ENCODE data around the gene TNFAIP8L3.
"Not testable (repeated sequence)": the region's sequence is repeated elsewhere in the genome, so short reads cannot be mapped to it uniquely, and the experiment has no call there.

The TNFAIP8L3 gene

GRCh38 chr15:51094606-51095569 lies at the start of gene TNFAIP8L3:
Gene TNFAIP8L3 (minus strand): TSS chr15:51094906. CDS start chr15:51094595, 311 bp downstream.
- DNase-seq, result peak; percentile 48

- no peak for DNase-seq
These were observed 49.4 kb upstream of the TNFAIP8L3 start for GRCh38 chr15:51144021-51144532.

DNA sequence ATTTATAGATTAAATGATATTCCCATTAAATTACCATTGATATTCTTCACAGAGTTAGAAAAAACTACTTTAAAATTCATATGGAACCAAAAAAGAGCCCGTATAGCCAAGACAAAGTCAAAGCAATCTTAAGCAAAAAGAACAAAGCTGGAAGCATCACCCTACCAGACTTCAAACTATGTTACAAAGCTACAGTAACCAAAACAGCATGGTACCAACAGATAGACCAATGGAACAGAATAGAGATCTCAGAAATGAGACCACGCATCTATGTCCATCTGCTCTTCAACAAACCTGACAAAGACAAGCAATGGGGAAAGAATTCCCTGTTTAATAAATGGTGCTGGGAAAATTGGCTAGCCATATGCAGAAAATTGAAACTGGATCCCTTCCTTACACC lies 45.6 kb upstream of the TNFAIP8L3 start:
- not testable (repeated sequence) for DNase-seq

- DNase-seq, result no peak
These were observed 44.4 kb upstream of the TNFAIP8L3 start for GRCh38 chr15:51139091-51139490.

DNA sequence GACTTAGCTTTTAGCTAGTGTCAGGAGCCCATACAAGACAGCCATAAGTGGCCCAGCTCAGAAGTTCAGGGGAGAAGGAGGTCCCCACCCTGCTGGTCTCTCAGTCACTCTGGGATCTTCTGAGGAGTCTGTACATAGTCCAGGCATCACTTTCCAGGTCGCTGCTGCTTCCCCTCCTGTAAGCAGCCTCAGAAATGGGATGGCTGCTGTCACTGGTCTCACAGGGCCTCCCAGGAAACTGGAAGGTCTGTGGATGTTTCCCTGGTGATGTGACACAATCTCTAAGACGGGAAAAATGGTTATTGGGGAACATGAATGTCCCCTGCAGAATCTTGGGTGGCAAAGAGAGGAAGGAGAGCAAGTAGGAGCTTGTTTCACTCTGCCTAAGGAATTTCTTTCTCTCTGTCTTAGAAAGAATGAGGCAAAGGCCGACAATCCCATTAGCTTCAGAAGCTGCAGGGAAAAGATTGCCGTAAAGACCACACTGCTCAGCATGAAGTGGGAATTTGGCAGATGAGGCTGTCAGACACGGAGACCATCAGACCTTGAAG lies 43.2 kb upstream of the TNFAIP8L3 start:
- no peak for DNase-seq

- no peak for DNase-seq
These were observed 42.3 kb upstream of the TNFAIP8L3 start for GRCh38 chr15:51137024-51137423.

GRCh38 chr15:51135276-51135675 lies 40.6 kb upstream of the TNFAIP8L3 start:
- DNase-seq, result no peak

GRCh38 chr15:51134416-51135199 lies 39.9 kb upstream of the TNFAIP8L3 start:
- no peak for DNase-seq

GRCh38 chr15:51133140-51133765 lies 38.5 kb upstream of the TNFAIP8L3 start:
- DNase-seq, result no peak

DNA sequence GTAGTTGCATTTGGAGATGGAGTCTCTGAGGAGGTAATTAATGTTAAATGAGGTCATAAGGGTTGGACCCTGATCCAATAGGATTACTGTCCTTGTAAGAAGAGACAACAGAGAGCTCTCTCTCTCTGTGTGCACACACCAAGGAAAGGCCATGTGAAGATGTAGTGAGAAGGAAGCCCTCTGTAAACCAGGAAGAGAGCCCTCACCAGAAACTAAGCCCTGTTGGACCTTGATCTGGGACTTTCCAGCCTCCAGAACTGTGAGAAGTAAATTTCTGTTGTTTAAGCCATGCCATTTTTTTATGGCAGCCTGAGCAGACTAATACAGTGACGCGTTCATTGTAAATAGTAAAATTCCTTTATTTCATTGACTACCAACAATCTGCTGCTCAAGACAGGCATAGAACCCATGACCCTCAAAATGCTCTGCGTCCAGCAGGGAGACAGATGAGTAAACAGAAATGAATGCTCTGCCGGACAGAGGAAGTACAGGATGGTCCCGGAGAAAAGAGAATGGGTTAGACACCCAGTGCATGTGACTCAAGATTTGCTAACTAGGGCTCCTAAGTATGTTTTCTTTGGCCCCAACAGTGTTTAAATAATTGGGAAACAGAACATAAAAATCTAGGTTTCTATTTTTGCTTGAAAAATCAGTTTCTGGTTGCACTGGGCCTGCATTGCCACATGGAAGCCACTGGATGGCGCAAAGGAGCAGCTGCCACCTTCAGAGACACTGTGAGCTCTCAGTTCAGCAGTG lies 37.9 kb upstream of the TNFAIP8L3 start:
- DNase-seq, result no peak

DNA sequence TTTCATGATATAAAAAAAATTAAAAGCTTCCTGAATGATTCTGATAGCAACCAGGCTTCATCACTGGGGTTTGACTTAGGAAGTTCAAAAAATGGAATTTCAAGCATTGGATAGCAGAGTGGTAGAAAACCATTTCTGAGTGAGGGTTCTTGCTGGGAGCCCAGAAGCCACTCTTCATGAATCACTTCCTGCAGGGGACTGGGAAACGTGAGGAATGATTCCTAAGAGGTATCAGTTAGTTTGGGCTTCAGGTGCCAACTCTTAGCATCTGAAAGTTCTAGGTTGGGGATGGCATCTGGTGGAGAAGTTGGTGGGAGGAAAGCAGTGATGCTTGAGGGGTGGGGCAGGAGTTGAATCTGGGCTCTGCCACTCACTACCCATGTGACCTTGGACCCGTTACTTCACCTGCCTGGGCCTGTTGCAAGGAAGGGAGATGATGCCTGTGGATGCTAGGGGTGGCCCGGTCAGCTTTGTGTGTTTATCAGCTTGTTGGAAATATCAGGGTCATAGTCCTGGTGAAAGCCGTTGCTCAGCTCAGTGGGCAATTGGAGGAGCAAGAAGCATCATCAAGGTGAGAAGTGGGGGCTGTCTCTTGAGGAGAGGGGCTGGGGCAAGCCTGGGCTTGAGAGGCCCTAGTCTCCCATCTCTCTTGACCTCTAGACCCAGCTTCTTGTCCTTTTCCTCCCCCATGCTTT lies 37.0 kb upstream of the TNFAIP8L3 start:
- DNase-seq, result no peak

DNA sequence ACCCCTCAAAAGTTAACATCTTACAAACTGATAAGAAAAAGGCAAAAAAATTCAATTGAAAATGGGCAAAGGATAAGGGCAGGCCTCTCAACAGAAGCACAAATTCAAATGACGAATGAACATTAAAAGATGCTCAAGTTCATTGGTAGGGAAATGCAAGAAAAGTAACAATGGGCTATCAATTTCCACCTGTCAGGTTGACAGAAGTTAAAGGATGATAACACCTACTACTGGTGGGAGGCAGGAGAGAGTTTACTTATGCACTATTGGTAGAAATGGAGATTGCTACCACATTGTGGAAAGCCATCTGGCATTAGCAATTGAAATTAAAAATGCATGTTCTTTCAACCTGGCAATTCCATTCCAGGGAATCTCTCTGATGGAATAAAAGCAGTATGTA lies 35.6 kb upstream of the TNFAIP8L3 start:
- DNase-seq, result no peak

GRCh38 chr15:51129535-51130188 lies 35.0 kb upstream of the TNFAIP8L3 start:
- DNase-seq, result no peak

DNA sequence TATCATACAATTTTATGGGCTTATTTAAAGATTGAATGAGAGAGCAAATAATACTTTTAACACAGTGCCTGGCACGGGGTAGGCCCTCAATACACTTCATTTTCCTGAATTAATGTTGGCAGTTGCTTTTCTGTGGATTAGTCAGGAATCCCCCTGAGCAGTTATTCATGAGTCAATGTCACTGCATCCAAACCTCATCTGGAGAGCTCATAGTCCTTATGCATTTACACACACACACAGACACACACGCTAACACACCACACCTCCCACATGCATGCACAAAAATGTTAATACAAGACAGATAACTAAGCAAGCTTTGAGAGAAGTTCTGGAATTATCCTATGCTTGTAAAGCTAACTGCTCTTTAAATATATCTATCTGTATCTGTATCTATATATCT lies 34.0 kb upstream of the TNFAIP8L3 start:
- no peak for DNase-seq

GRCh38 chr15:51126842-51127241 lies 32.1 kb upstream of the TNFAIP8L3 start:
- no peak for DNase-seq

DNA sequence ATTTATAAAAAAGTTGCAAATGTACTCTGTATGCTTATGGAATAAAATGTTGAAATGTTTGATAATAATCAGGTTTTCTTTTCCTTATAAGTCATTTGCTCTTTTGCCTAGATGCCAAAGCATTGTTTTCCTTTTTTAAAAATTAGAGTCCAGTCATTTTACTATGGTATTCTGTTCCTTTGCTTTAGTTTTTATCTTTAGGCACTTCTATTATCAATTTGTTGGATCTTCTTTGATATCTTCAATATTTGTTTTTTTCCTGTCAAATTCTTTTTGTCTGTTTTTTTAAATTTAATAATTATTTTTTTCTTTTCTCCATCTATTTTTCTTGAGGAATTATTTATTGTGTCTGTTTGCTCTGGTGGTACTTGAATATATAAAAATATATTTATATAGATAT lies 28.3 kb upstream of the TNFAIP8L3 start:
- DNase-seq, result not testable (repeated sequence)

- no peak for DNase-seq
These were observed 27.0 kb upstream of the TNFAIP8L3 start for GRCh38 chr15:51121631-51122225.

- no peak for DNase-seq
These were observed 26.4 kb upstream of the TNFAIP8L3 start for GRCh38 chr15:51121118-51121517.

DNA sequence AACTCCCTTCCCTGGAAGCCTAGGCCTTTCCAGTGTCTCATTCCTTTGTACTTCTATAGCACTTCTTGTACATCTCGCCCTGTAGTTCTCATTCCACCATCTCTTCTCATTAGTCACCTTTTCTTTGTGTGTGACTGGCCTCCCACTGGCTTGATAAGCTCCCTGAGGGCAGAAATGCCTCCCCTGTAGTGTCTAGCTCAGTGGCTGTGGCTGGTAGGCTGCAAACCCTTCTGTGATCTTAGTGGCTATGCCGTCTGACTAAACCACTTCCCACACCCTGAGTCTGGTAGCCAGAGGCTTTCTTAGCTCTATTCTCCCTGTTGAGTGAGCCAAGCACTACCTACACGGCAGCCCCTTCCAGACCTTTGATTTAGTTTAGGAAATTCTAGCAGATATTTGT lies 24.4 kb upstream of the TNFAIP8L3 start:
- no peak for DNase-seq

DNA sequence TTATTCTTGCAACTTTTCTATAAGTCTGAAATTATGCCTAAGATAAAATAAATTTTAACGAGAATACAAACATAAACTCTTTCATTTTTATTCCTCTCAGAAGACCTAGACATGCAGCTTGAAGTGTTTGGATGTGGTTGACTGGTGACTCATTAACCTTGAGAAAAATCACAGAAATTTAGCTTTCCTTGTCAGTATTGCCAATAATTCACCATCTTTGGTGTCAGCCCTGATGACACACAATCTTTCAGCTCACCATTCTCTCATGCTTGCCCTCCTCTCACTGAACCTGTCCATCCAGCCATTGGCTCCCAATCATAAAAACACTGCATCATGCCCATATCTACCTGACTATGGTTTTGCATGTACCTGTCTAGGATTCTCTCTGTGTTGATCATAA lies 22.6 kb upstream of the TNFAIP8L3 start:
- no peak for DNase-seq

Measured in left hindlimb (tissue), 1 donor.